ENCODE measurements around the gene STIL. TPM values are rescaled to one million over a fixed set of nuclear protein-coding genes. Genes with fewer than 3 reads are reported as not detected.
A peak's percentile ranks its signal among the peaks of the same experiment; 100 is the strongest.

The STIL gene
- total and polyA plus RNA-seq, 2 of the 13 experiments (the other 11 are each of a cell fraction or from before 2014, with no cell fraction given) = 13.7 to 18.6 TPM

GRCh38 chr1:47333922-47334764 is 20.2 kb upstream of the STIL start (continued):
- TF ChIP-seq ZBTB33 (CRISPR knock-in tag; IDR thresholded peaks at IDR 0.05) (no peak), SMC3 (IDR thresholded peaks at IDR 0.05; ENCODE audit: low read length) (no peak), HMGA1 (CRISPR knock-in tag; conservative IDR thresholded peaks at IDR 0.05) (no peak), ZNF326 (CRISPR knock-in tag; IDR thresholded peaks at IDR 0.05; ENCODE audit: borderline replicate concordance) (no peak), SIX1 (CRISPR knock-in tag; IDR thresholded peaks at IDR 0.05; ENCODE audit: borderline replicate concordance) (no peak), NFE2 (CRISPR knock-in tag; IDR thresholded peaks at IDR 0.05) (no peak), KLF9 (CRISPR knock-in tag; IDR thresholded peaks at IDR 0.05; ENCODE audit: low read depth) (0 out of 2 replicates have a peak, but pooled peaks have one; percentile 17), ETV6 (CRISPR knock-in tag; conservative IDR thresholded peaks at IDR 0.05) (peak; percentile 31; the same call in 1 of the 2 replicates), DMAP1 (CRISPR knock-in tag; IDR thresholded peaks at IDR 0.05) (peak; percentile 84), ATAD3A (CRISPR knock-in tag; IDR thresholded peaks at IDR 0.05) (no peak), KAT7 (CRISPR knock-in tag; IDR thresholded peaks at IDR 0.05; ENCODE audit: borderline replicate concordance) (peak; percentile 11; the same call in 1 of the 2 replicates), ZNF431 (CRISPR knock-in tag; IDR thresholded peaks at IDR 0.05; ENCODE audit: borderline replicate concordance, low read depth) (0 out of 2 replicates have a peak, but pooled peaks have one; percentile 35), ZNF598 (CRISPR knock-in tag; IDR thresholded peaks at IDR 0.05; ENCODE audit: borderline replicate concordance) (no peak), ZNF546 (CRISPR knock-in tag; conservative IDR thresholded peaks at IDR 0.05) (no peak), ZNF383 (CRISPR knock-in tag; IDR thresholded peaks at IDR 0.05; ENCODE audit: borderline replicate concordance) (no peak), SSRP1 (CRISPR knock-in tag; IDR thresholded peaks at IDR 0.05) (no peak), ZSCAN31 (CRISPR knock-in tag; IDR thresholded peaks at IDR 0.05; ENCODE audit: low read depth) (no peak), ZSCAN12 (CRISPR knock-in tag; IDR thresholded peaks at IDR 0.05) (peak; percentile 61), ATF6 (CRISPR knock-in tag; conservative IDR thresholded peaks at IDR 0.05) (no peak), ZBTB42 (CRISPR knock-in tag; IDR thresholded peaks at IDR 0.05) (no peak), GABPA (IDR thresholded peaks at IDR 0.05; ENCODE audit: low read depth, low read length) (peak; percentile 20; the same call in 1 of the 2 replicates), GABPA (CRISPR knock-in tag; IDR thresholded peaks at IDR 0.05; ENCODE audit: low read depth) (0 out of 2 replicates have a peak, but pooled peaks have one; percentile 2), IRF1 (CRISPR knock-in tag; IDR thresholded peaks at IDR 0.05; ENCODE audit: low read depth) (no peak), ZNF644 (CRISPR knock-in tag; IDR thresholded peaks at IDR 0.05; ENCODE audit: low read depth) (no peak), NR2F1 (CRISPR knock-in tag; IDR thresholded peaks at IDR 0.05) (peak in 1 of 2 experiments; percentile 36; a peak in 2 of 4 replicates), SMARCC2 (IDR thresholded peaks at IDR 0.05) (no peak)
- TF ChIP-seq, protein P1, sequence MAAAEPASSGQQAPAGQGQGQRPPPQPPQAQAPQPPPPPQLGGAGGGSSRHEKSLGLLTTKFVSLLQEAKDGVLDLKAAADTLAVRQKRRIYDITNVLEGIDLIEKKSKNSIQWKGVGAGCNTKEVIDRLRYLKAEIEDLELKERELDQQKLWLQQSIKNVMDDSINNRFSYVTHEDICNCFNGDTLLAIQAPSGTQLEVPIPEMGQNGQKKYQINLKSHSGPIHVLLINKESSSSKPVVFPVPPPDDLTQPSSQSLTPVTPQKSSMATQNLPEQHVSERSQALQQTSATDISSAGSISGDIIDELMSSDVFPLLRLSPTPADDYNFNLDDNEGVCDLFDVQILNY (CRISPR knock-in tag; conservative IDR thresholded peaks at IDR 0.05) = peak; percentile 44

All from HepG2 (cell line).